PC-3 (cell line): ENCODE results near the gene PLVAP.

Source experiments
- EZH2 ChIP-seq: fragments of 300-600 bp; sonication (generic); IDR thresholded peaks from one replicate; pipeline ENCODE4 v1.6.1; 2017; ENCODE audit warnings: antibody characterized with exemption, mild to moderate bottlenecking, low read length; ENCODE audit not compliant: unreplicated experiment
- EZH2phosphoT487 ChIP-seq: fragments of 300-600 bp; sonication (generic); IDR thresholded peaks from 2 replicates; pipeline ENCODE4 v1.6.1; 2018; ENCODE audit warnings: mild to moderate bottlenecking, antibody characterized with exemption, low read length, borderline replicate concordance
- TF ChIP-seq, protein P1 (sequence below): fragments of 300-600 bp; sonication (generic); conservative IDR thresholded peaks from 2 replicates; pipeline ENCODE4 v1.5.1; 2017; ENCODE audit warnings: antibody characterized with exemption, low read depth, mild to moderate bottlenecking, low read length

DNA sequence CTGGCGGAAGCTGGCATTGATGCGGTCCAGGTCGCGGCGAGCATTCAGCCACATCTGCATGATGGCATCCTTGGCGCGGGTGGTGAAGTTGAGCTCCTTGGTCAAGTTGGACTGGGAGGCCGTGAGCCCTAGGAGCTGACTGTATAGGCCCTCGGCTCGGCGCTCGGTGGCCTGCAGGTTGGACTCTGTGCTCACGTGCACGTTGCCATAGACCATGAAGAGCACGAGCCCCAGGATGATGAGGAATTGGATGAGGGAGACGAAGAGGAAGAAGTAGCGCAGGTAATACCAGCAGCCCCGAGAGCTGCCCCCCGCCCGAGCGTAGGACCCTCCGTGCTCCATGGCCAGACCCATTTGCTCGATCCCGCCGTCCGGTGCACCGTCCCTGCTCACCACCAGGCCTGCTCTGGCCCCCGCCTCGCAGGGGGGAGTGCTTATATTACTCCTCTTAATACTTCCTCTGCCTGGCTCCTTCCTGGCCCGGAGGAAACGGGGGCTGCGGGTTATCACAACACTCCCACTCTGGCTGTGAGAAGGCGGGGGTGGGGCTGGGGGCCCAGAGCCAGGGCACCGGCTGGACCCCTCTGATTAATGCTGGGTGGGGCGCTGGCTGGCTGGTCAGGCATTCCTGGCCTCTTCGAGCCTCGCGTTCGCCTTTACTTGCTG lies at the start of gene PLVAP:
- TF ChIP-seq, protein P1, sequence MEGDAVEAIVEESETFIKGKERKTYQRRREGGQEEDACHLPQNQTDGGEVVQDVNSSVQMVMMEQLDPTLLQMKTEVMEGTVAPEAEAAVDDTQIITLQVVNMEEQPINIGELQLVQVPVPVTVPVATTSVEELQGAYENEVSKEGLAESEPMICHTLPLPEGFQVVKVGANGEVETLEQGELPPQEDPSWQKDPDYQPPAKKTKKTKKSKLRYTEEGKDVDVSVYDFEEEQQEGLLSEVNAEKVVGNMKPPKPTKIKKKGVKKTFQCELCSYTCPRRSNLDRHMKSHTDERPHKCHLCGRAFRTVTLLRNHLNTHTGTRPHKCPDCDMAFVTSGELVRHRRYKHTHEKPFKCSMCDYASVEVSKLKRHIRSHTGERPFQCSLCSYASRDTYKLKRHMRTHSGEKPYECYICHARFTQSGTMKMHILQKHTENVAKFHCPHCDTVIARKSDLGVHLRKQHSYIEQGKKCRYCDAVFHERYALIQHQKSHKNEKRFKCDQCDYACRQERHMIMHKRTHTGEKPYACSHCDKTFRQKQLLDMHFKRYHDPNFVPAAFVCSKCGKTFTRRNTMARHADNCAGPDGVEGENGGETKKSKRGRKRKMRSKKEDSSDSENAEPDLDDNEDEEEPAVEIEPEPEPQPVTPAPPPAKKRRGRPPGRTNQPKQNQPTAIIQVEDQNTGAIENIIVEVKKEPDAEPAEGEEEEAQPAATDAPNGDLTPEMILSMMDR: no peak
- no peak for TF ChIP-seq EZH2phosphoT487
- TF ChIP-seq EZH2: no peak
